Measurements from ENCODE around the gene SH3PXD2A. TPM values are rescaled to one million over a fixed set of nuclear protein-coding genes. Genes with fewer than 3 reads are reported as not detected.

Gene SH3PXD2A, protein sequence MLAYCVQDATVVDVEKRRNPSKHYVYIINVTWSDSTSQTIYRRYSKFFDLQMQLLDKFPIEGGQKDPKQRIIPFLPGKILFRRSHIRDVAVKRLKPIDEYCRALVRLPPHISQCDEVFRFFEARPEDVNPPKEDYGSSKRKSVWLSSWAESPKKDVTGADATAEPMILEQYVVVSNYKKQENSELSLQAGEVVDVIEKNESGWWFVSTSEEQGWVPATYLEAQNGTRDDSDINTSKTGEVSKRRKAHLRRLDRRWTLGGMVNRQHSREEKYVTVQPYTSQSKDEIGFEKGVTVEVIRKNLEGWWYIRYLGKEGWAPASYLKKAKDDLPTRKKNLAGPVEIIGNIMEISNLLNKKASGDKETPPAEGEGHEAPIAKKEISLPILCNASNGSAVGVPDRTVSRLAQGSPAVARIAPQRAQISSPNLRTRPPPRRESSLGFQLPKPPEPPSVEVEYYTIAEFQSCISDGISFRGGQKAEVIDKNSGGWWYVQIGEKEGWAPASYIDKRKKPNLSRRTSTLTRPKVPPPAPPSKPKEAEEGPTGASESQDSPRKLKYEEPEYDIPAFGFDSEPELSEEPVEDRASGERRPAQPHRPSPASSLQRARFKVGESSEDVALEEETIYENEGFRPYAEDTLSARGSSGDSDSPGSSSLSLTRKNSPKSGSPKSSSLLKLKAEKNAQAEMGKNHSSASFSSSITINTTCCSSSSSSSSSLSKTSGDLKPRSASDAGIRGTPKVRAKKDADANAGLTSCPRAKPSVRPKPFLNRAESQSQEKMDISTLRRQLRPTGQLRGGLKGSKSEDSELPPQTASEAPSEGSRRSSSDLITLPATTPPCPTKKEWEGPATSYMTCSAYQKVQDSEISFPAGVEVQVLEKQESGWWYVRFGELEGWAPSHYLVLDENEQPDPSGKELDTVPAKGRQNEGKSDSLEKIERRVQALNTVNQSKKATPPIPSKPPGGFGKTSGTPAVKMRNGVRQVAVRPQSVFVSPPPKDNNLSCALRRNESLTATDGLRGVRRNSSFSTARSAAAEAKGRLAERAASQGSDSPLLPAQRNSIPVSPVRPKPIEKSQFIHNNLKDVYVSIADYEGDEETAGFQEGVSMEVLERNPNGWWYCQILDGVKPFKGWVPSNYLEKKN
- 12.4 and 16.1 TPM in 2 replicates for total RNA-seq

DNA sequence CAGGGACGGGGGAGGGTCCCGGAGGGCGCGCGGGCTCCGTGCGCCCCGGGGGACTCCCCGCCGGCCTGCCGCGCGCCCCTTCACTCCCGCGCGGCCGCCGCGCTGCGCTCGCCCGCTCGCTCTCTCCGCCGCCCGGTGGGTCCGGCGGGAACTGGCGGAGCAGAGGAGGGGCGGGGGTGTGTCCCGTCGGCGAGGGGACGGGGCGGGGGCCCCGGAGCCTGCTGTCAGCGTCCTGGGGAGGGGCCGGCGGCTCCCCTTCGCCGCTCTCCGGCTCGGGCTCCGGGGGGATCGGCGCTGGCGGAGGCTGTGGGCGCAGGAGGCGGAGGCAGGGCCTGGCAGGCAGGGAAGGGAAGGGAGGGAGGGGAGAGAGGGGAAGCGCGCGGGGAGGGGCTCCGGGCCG, at the start of gene SH3PXD2A:
Gene SH3PXD2A, minus strand, starts transcription at position 153 of the 400 bp plus-strand sequence. CDS start 310 bp downstream, outside the sequence.
- TF ChIP-seq, protein P1, sequence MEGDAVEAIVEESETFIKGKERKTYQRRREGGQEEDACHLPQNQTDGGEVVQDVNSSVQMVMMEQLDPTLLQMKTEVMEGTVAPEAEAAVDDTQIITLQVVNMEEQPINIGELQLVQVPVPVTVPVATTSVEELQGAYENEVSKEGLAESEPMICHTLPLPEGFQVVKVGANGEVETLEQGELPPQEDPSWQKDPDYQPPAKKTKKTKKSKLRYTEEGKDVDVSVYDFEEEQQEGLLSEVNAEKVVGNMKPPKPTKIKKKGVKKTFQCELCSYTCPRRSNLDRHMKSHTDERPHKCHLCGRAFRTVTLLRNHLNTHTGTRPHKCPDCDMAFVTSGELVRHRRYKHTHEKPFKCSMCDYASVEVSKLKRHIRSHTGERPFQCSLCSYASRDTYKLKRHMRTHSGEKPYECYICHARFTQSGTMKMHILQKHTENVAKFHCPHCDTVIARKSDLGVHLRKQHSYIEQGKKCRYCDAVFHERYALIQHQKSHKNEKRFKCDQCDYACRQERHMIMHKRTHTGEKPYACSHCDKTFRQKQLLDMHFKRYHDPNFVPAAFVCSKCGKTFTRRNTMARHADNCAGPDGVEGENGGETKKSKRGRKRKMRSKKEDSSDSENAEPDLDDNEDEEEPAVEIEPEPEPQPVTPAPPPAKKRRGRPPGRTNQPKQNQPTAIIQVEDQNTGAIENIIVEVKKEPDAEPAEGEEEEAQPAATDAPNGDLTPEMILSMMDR (IDR thresholded peaks at IDR 0.05; ENCODE audit: insufficient read depth, low read length, severe bottlenecking), result no peak
- H3K27me3 ChIP-seq (ENCODE audit: control insufficient read depth, insufficient read depth, low read length), result no peaks in the 10 kb centered on the region
- H3K36me3 ChIP-seq (ENCODE audit: control insufficient read depth, insufficient read depth, low read length), result peaks cover 8% of the 10 kb centered on the region
- peak within 1 kb of the TSS; percentile 68 for H3K4me3 ChIP-seq (ENCODE audit: low read depth, low read length)
- FAIRE-seq, result no peak
- DNase-seq (ENCODE audit: low read depth), result no peak

DNA sequence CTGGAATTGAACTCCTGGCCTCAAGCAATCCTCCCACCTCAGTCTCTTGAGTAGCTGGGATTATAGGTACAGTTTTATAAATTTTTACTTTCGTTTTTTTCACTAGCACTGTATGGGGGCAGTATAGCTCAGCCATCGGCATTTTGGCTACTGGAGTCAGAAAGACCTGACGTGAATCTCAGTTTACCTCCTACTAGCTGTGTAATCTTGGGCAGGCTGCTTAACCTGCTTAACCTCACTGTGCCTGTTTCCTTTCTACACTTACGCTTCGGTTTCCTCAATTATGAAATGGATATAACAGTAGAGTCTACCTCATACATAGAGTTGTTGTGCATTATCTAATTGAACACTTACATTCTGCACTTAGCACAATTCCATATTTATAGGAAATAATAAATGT, 45.9 kb upstream of the SH3PXD2A start:
- no peak for FAIRE-seq

DNA sequence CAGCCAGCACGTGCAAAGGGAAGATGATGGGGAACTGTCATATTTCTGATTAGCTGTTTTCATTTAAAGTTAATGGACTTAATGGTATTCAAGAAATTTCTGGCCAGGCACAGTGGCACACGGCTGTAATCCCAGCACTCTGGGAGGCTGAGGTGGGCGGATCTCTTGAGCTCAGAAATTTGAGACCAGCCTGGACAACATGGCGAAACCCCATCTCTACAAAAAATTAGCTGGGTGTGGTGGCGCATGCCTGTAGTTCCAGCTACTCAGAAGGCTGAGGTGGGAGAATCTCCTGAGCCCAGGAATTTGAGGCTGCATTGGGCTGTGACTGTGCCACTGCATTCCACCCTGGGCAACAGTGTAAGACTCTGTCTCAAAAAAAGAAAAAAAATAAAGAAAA, 43.9 kb upstream of the SH3PXD2A start:
- DNase-seq (ENCODE audit: low read depth), result no peak
- Histone ChIP-seq H3K36me3 (ENCODE audit: control insufficient read depth, insufficient read depth, low read length) (peaks cover 8% of the 10 kb centered on the region), H3K27me3 (ENCODE audit: control insufficient read depth, insufficient read depth, low read length) (no peaks in the 10 kb centered on the region), H3K4me3 (ENCODE audit: low read depth, low read length) (no peak overlapping the region)
- no peak for FAIRE-seq
- TF ChIP-seq, protein P1 (IDR thresholded peaks at IDR 0.05; ENCODE audit: insufficient read depth, low read length, severe bottlenecking), result no peak

More for the DNA sequence above, 45.9 kb upstream of the SH3PXD2A start:
- TF ChIP-seq, protein P1 (IDR thresholded peaks at IDR 0.05; ENCODE audit: insufficient read depth, low read length, severe bottlenecking), result no peak
- H3K4me3 ChIP-seq (ENCODE audit: low read depth, low read length), result no peak overlapping the region
- peaks cover 12% of the 10 kb centered on the region for H3K36me3 ChIP-seq (ENCODE audit: control insufficient read depth, insufficient read depth, low read length)
- no peak for DNase-seq (ENCODE audit: low read depth)
- no peaks in the 10 kb centered on the region for H3K27me3 ChIP-seq (ENCODE audit: control insufficient read depth, insufficient read depth, low read length)

DNA sequence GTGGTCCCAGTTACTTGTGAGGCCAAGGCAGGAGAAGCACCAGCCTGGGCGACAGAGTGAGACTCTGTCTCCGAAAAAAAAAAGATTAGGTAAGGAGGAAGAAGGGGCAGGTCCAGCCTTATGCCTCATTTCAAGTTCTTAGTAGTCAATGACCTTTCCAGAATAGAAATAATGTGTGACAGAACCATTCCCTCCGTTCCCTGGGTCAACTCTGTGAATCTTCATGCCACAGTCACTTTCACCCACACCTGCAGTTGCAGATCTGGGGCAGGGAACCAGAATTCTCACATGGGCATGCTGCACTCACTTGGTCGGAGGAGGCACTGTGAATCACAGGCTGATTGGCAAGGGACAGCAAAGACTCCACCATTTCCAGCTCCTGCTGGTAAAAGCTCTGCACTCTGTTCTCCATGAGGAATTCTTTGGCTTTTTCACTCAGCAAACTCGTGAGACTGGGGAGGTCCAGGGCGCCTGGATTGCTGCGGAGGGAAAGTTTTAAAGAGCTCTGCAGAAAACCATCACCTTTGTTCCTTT, 41.9 kb upstream of the SH3PXD2A start:
- DNase-seq (ENCODE audit: low read depth) (no peak), FAIRE-seq (no peak)
- peaks cover 8% of the 10 kb centered on the region for H3K36me3 ChIP-seq (ENCODE audit: control insufficient read depth, insufficient read depth, low read length)
- no peak overlapping the region for H3K4me3 ChIP-seq (ENCODE audit: low read depth, low read length)
- TF ChIP-seq, protein P1 (IDR thresholded peaks at IDR 0.05; ENCODE audit: insufficient read depth, low read length, severe bottlenecking), result no peak
- no peaks in the 10 kb centered on the region for H3K27me3 ChIP-seq (ENCODE audit: control insufficient read depth, insufficient read depth, low read length)

DNA sequence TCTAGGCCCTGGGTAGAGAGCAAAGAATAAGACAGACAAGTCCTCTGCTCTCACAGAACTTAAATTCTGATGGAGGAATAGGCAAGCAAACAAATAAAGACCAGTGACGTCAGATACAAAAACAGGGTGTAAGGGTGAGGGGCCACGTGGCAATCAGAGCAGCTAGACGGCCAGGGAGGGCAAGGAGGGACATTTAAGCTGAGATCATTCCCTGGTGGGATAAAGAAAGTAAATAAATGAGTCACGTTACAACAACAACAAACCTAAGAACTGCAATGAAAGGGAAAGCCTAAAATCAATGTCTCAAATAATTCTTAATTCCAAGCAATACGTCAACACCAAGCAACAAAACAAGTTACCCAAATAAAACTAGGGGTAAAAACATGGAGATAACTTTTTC, 40.8 kb upstream of the SH3PXD2A start:
- Histone ChIP-seq H3K27me3 (ENCODE audit: control insufficient read depth, insufficient read depth, low read length) (no peaks in the 10 kb centered on the region), H3K36me3 (ENCODE audit: control insufficient read depth, insufficient read depth, low read length) (peaks cover 8% of the 10 kb centered on the region), H3K4me3 (ENCODE audit: low read depth, low read length) (no peak overlapping the region)
- FAIRE-seq (no peak), DNase-seq (ENCODE audit: low read depth) (no peak)
- TF ChIP-seq, protein P1 (IDR thresholded peaks at IDR 0.05; ENCODE audit: insufficient read depth, low read length, severe bottlenecking), result no peak
